SW 1271 (cell line): ENCODE measurements around the gene P4HA3.

ENCODE experiments used
- DNase-seq, 2 experiments: peaks; one replicate each; lab custom pipeline; 2025; lab: John Stamatoyannopoulos, UW

P4HA3 gene

GRCh38 chr11:74316772-74317505 is 5.5 kb upstream of the P4HA3 start:
- DNase-seq = no peak

GRCh38 chr11:74312326-74312725 is 886 bp upstream of the P4HA3 start:
- DNase-seq = no peak

DNA sequence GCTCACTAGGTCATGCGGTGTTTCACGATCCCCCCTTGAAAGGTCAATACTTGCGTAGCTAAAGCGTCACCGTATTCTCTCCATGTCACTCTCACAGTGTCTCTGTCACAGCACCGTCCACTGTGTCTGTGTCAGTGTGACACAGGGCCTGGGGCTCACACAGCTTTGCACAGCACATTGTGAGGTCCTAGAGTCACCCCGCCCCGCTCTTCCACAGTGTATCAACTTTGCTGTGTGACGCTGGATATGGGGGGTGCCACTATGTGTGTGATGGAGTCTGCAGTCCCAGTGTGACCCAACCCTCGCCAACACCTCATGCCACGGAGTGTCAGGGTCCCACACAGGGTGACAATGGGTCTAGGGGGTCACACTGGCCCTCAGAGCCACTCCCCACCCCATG is 583 bp downstream of the P4HA3 start:
- no peak for DNase-seq

GRCh38 chr11:74307434-74307833 is 4.0 kb downstream of the P4HA3 start:
- DNase-seq = no peak

- DNase-seq = no peak
These were observed 4.8 kb downstream of the P4HA3 start for GRCh38 chr11:74306435-74307175.

GRCh38 chr11:74299015-74299414 is 12.4 kb downstream of the P4HA3 start:
- no peak for DNase-seq

GRCh38 chr11:74297484-74297883 is 14.0 kb downstream of the P4HA3 start:
- DNase-seq = no peak

DNA sequence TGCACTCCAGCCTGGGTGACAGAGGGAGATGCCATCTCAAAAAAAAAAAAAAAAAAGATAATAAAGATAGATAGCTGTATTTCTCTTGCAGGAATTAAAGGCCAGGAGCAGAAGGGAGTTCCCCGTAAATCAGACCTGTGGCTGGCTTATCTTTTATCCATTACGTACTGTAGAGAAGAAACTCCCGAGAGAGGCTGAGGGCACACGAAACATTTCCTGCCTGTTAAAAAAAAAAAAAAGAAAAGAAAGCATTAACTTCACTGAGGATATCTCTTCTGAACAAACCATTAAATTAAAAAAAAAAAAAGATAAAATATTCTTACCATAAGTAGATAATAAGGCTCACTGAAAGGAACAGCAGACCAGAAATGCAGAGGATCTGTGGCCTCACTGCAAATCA is 22.5 kb downstream of the P4HA3 start:
- no peak for DNase-seq

DNA sequence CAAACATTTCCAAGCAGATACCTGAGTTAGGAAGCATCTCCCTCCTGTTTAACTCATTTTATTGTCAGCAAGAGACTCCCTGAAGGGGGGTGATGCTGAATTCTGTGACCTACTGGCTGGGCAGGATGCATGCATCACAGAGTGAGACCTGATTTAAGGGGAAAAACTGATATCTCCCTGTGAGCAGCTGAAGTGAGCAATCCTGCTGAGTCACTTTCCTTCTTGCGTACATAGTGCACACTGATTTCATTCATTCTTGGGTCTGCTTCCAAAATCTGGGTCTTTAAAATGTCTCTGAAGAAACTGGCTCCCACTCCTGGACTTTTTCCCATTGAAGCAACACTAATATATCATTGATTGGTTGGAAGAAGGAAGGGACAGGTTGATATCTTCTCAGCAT is 23.3 kb downstream of the P4HA3 start:
- peak; percentile 44 to 51 for DNase-seq

GRCh38 chr11:74284466-74284865 is 27.0 kb downstream of the P4HA3 start:
- DNase-seq = no peak

DNA sequence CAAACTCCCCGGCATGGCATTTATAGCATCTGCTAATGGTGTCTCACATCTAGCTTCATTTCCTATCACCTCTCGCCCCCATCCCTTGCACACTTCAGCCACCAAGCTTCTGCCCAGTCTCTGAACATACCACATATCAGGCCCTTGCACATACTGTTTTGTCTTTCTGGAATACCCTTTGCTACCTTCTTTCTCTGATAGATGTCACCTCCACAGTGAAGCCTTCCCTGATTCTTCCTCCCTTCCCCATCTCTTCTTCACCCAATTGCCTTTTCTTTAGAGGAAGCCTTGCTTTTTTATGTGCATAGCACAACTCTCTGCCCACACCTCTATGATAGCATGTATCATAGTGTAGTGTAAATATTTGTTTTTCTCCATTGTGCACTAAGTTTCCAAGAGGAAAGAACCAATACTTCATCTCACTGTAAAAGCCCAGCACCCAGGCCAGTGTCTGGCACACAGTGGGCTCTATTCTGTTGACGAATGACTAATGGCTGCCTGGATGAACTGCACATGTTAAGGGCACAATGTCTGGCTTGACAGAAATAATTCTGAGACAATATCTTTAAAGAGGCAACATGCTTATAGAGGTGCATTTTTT is 27.8 kb downstream of the P4HA3 start:
- no peak for DNase-seq

DNA sequence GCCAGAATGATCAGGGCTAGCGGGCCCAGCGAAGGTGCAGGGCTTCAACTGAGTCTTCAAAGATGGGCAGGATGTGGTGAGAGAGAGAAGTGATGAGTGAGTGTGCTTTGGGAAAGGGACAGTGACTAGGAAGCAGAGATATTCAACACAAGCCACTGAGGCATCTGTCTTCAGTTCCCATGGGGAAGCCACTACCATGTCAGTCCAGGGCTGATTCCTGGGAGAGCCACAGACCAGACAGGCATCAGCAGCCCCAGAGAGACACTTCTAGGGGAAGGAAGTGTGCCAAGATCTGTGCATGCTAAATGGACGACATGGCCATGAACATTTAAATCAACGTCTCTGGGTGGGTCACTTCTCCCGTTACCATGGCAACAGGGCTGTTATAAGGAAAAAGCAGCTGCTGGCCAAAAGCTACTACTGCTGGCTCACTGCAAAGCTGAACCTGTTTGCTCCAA is 28.5 kb downstream of the P4HA3 start:
- DNase-seq = no peak

DNA sequence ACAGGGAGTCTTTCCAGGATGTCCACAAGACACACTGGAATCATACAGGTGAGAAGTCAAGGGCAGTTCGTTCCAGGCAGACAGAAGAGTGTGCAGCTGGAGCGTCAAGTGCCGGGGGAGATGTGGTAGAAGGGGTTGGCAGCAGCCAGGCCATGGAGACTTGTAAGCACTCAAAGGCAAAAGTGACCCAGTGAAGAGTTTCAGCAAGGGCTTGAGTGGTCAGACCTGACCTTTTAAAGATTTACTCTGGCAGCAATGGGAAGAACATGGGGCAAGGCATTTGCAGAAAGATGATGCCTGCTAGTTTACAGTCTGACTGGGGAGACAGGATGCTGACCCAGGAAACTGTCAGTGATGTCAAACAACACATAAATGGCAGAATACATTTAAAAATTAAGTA is 29.0 kb downstream of the P4HA3 start:
- no peak for DNase-seq

DNA sequence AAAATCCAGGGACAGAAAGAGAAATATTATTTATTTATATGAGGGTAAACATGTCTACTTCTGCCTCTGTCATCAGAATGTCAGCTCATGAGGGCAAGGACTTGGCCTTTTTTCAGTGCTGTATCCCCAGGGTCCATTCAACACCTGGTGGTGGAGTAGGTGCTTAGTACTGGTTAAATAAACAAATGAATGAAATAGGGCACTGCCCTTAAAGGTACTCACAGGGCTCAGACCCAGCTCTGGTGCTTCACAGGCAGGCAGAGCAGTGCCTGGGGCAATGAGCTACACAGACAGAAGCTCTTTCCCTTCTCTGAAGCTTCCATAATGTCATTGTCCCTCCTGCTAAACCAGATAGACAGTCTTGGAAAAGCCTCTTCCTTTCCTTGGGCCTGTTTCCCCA is 30.9 kb downstream of the P4HA3 start:
- no peak for DNase-seq

GRCh38 chr11:74279256-74279655 is 32.2 kb downstream of the P4HA3 start:
- no peak for DNase-seq

GRCh38 chr11:74278721-74279161 is 32.7 kb downstream of the P4HA3 start:
- peak in 1 of 2 experiments; percentile 10 for DNase-seq

- no peak for DNase-seq
These were observed 33.3 kb downstream of the P4HA3 start for GRCh38 chr11:74278103-74278502.

DNA sequence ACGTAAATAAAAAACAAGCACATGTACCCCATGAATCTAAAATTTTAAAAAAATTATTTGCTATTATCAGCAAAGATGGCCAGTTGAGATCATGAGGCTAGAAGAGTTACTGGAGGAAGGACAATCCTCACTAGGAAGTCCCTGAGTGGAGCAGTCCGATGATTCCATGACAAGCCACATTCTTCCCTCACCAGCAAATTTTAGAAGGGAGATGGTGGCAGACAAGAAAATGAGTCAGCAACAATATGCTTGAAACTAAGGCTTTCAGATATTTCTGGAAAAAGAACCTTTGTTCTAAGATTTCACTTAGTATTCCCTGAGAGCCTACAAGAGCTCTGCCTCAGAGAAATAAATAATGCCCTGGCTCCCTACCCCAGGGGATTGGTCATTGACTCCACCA is 34.9 kb downstream of the P4HA3 start:
- DNase-seq = no peak

- no peak for DNase-seq
These were observed 39.2 kb downstream of the P4HA3 start for GRCh38 chr11:74272276-74272675.

- no peak for DNase-seq
These were observed 42.2 kb downstream of the P4HA3 start for GRCh38 chr11:74269161-74269811.

DNA sequence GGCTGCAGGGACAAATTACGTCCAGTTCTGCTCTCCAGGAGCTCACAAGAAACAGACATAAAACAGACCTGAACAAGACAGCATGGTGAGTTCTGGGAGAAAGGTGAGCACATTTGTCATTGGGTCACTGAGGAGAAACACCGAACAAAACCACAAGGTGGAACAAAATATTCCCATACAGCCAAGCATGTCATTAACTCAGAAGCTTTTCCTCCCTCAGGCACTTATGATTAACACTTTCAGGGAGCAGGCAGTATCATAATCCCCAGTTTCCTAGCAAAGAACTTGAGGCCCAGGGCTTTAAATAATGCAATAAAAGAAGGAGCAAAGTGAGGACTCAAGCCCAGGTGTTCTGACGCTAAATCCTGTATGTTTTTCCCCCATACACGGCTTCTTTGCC is 43.0 kb downstream of the P4HA3 start:
- DNase-seq = no peak

DNA sequence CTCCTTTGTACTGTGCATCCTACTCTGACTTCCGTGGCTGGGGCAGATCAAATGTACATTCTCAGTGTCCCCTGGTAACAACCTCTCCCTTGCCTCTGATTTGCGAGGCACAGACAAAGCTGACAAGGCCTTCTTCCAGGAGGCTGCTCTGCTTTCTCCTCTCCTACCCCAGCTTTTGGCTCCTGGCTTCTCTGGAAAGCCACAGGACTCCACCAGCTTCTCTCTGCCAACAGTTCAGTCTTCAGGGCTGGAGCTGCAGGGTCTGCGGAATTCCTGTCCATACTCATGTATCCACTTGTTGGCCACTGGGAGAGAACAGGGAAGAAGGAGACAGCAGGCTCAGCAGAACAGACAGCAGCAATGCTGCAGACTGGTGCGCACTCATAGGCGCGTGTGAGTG is 44.4 kb downstream of the P4HA3 start:
- no peak for DNase-seq

- no peak for DNase-seq
These were observed 46.2 kb downstream of the P4HA3 start for GRCh38 chr11:74265256-74265655.
